ENCODE results near the gene MEP1B.

MEP1B gene

GRCh38 chr18:32258558-32259204 lies 68.8 kb downstream of the MEP1B start (continued):
- no peak for TF ChIP-seq ZNF560 (tag by site-specific recombination; IDR thresholded peaks at IDR 0.05; ENCODE audit: borderline replicate concordance)
- TF ChIP-seq ZNF837 (tag by site-specific recombination; IDR thresholded peaks at IDR 0.05), result no peak
- no peak for TF ChIP-seq ZNF221 (tag by site-specific recombination; IDR thresholded peaks at IDR 0.05; ENCODE audit: borderline replicate concordance)
- no peak for TF ChIP-seq HOXD13 (CRISPR knock-in tag; IDR thresholded peaks at IDR 0.05; ENCODE audit: borderline replicate concordance)
- TF ChIP-seq ZBTB10 (tag by site-specific recombination; IDR thresholded peaks at IDR 0.05), result no peak
- TF ChIP-seq ZNF112 (tag by site-specific recombination; IDR thresholded peaks at IDR 0.05), result no peak
- TF ChIP-seq ZNF133 (tag by site-specific recombination; IDR thresholded peaks at IDR 0.05), result no peak

GRCh38 chr18:32259553-32259952 lies 69.7 kb downstream of the MEP1B start:
- no peak overlapping the region for H3K27ac ChIP-seq (ENCODE audit: extremely low read depth, low read depth, low read length)
- H3K4me3 ChIP-seq (ENCODE audit: low read depth, low read length), result no peak overlapping the region
- POLR2A ChIA-PET, result no interaction called here
- H3K4me1 ChIP-seq (ENCODE audit: control insufficient read depth, insufficient read depth, low read length), result no peaks in the 10 kb centered on the region
- TF ChIP-seq KLF1 (tag by site-specific recombination; IDR thresholded peaks at IDR 0.05) (peak; percentile 81), ZNF26 (tag by site-specific recombination; IDR thresholded peaks at IDR 0.05) (no peak)
- CTCF ChIA-PET, result interaction anchor here (0.7 to 0.8 kb wide), 2 partner anchors 30 to 164 kb away, joined by 3 to 4 read pairs; no protein-coding TSS in a partner anchor
- H3K9me3 ChIP-seq (ENCODE audit: control insufficient read depth, insufficient read depth, low read depth, low read length), result no peaks in the 10 kb centered on the region
- no peaks in the 10 kb centered on the region for H3K36me3 ChIP-seq (ENCODE audit: control insufficient read depth in 2 of 2, insufficient read depth in 1 of 2, low read length in 2 of 2)

GRCh38 chr18:32261003-32261402 lies 71.2 kb downstream of the MEP1B start:
- CTCF ChIA-PET, result interaction anchor here (0.7 to 1.7 kb wide), 9 partner anchors 11 to 1279 kb away, joined by 3 to 9 read pairs (median 4); partner anchors contain the start of gene GAREM1
- TF ChIP-seq ZNF280D (tag by site-specific recombination; IDR thresholded peaks at IDR 0.05) (no peak), SP3 (tag by site-specific recombination; IDR thresholded peaks at IDR 0.05) (no peak), ZNF18 (tag by site-specific recombination; IDR thresholded peaks at IDR 0.05) (no peak), ZNF138 (tag by site-specific recombination; IDR thresholded peaks at IDR 0.05; ENCODE audit: borderline replicate concordance) (no peak), ZNF501 (tag by site-specific recombination; IDR thresholded peaks at IDR 0.05) (no peak), TSHZ1 (tag by site-specific recombination; IDR thresholded peaks at IDR 0.05; ENCODE audit: borderline replicate concordance) (no peak), INSM2 (tag by site-specific recombination; IDR thresholded peaks at IDR 0.05) (no peak), MEIS1 (CRISPR knock-in tag; IDR thresholded peaks at IDR 0.05; ENCODE audit: borderline replicate concordance) (no peak), ZNF610 (tag by site-specific recombination; IDR thresholded peaks at IDR 0.05; ENCODE audit: borderline replicate concordance) (no peak)

More at GRCh38 chr18:32261003-32261402, 71.2 kb downstream of the MEP1B start:
- POLR2A ChIA-PET, result no interaction called here
- H3K27ac ChIP-seq (ENCODE audit: extremely low read depth, low read depth, low read length), result no peak overlapping the region
- no peak overlapping the region for H3K4me3 ChIP-seq (ENCODE audit: low read depth, low read length)
- H3K36me3 ChIP-seq (ENCODE audit: control insufficient read depth in 2 of 2, insufficient read depth in 1 of 2, low read length in 2 of 2), result no peaks in the 10 kb centered on the region
- H3K9me3 ChIP-seq (ENCODE audit: control insufficient read depth, insufficient read depth, low read depth, low read length), result no peaks in the 10 kb centered on the region
- H3K4me1 ChIP-seq (ENCODE audit: control insufficient read depth, insufficient read depth, low read length), result no peaks in the 10 kb centered on the region

Data from HEK293 (cell line).